BJ (cell line): ENCODE data around the gene DOCK4. TPM values are rescaled to one million over a fixed set of nuclear protein-coding genes. Genes with fewer than 3 reads are reported as not detected.

ENCODE experiments used
- CTCF ChIA-PET: fragments of 350-600 bp; formaldehyde crosslinking; extraction: SDS; loops from one replicate; lab custom pipeline; 2021; ENCODE audit warnings: antibody characterized with exemption, inconsistent platforms; lab: Yijun Ruan, JAX
- POLR2A ChIA-PET: fragments of 300-600 bp; sonication (Branson Sonifier 250); formaldehyde crosslinking; extraction: SDS; loops from one replicate; lab custom pipeline; 2021; ENCODE audit warnings: antibody characterized with exemption; lab: Charles Lee
- DNase-seq: peaks from one replicate; pipeline ENCODE4 v3.0.0-alpha.2; 2011; ENCODE audit warnings: low read depth
- H3K27me3 ChIP-seq: 2 replicates; pipeline ENCODE4 v1.6.0; 2011; ENCODE audit warnings: low read length; ENCODE audit not compliant: control insufficient read depth, insufficient read depth
- H3K36me3 ChIP-seq: 2 replicates; pipeline ENCODE4 v1.5.1; 2011; ENCODE audit warnings: low read length; ENCODE audit not compliant: control insufficient read depth, insufficient read depth
- H3K4me3 ChIP-seq: 2 replicates; pipeline ENCODE4 v1.5.1; 2011; ENCODE audit warnings: low read depth, mild to moderate bottlenecking, control low read depth, low read length
- polyA plus RNA-seq: library from polyadenylated mRNA; depleted of rRNA; stranded (reverse); fragments of >200 nt; gene quantifications from 2 replicates; pipeline ENCODE4 v1.2.3, GENCODE V29; 2011
- TF ChIP-seq, protein P1 (sequence below): IDR thresholded peaks from 2 replicates; pipeline ENCODE4 v1.5.1; 2011; ENCODE audit warnings: low read depth, mild to moderate bottlenecking, control low read depth, inconsistent platforms, low read length, moderate library complexity; ENCODE audit not compliant: insufficient read depth

DOCK4 gene
- polyA plus RNA-seq, 1 experiment, result 0.15 TPM

DNA sequence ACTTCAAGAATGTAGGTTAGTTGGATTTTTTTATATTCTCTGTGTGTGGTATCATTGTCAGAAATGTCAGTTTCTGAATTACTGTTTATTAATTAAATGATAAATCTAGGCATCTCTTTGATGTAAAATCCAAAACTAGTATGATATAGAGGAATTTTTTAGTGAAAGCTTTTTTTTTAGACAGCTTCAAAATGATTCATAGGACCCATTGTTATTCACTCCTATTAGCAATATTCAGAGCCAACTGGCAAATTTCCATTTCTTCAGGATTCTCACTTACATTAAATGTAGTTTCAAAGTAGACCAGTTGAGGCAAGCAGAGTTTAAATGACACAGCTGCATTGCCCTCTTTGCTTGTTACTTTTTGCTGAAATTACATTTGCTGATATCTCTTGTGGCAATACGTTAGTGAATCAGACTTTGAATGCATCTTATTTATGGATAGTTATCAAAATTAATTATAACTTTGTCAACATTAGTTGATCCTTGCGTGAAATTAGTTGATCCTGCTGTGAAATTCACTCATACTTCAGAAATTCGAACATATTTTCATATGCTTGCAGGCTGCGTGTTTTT is 20.6 kb upstream of the DOCK4 start:
- Histone ChIP-seq H3K4me3 (no peak overlapping the region), H3K36me3 (0 out of 2 replicates have a peak, but pooled peaks cover 1% of the 10 kb centered on the region), H3K27me3 (no peaks in the 10 kb centered on the region)
- ChIA-PET POLR2A (no interaction called here), CTCF (no interaction called here)
- DNase-seq, result no peak
- TF ChIP-seq, protein P1, sequence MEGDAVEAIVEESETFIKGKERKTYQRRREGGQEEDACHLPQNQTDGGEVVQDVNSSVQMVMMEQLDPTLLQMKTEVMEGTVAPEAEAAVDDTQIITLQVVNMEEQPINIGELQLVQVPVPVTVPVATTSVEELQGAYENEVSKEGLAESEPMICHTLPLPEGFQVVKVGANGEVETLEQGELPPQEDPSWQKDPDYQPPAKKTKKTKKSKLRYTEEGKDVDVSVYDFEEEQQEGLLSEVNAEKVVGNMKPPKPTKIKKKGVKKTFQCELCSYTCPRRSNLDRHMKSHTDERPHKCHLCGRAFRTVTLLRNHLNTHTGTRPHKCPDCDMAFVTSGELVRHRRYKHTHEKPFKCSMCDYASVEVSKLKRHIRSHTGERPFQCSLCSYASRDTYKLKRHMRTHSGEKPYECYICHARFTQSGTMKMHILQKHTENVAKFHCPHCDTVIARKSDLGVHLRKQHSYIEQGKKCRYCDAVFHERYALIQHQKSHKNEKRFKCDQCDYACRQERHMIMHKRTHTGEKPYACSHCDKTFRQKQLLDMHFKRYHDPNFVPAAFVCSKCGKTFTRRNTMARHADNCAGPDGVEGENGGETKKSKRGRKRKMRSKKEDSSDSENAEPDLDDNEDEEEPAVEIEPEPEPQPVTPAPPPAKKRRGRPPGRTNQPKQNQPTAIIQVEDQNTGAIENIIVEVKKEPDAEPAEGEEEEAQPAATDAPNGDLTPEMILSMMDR, result no peak

DNA sequence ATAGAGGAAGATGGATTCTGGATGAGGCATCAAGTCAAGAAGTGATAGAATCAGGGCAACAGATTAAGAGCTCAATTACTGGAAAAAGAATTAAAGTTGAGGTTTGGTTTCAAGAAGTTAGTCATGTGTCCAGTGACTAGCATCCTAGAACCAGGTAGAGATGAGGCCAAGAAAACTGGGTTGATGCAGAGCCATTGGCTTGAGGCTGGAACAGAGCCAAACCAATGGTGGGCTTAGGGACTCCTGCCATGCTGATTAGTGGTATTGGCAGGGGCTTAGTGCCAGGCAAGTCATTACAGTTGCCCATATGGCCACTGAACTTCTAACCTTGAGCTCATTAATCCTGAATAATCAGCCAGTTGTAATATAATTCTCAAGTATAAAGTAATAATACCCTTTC is 18.8 kb upstream of the DOCK4 start:
- Histone ChIP-seq H3K27me3 (no peaks in the 10 kb centered on the region), H3K36me3 (0 out of 2 replicates have a peak, but pooled peaks cover 1% of the 10 kb centered on the region), H3K4me3 (no peak overlapping the region)
- DNase-seq, result no peak
- ChIA-PET CTCF (interaction anchor here (0.6 kb wide), 1 partner anchor 353 kb away, joined by 3 read pairs; no protein-coding TSS in a partner anchor), POLR2A (no interaction called here)
- TF ChIP-seq, protein P1, result no peak

DNA sequence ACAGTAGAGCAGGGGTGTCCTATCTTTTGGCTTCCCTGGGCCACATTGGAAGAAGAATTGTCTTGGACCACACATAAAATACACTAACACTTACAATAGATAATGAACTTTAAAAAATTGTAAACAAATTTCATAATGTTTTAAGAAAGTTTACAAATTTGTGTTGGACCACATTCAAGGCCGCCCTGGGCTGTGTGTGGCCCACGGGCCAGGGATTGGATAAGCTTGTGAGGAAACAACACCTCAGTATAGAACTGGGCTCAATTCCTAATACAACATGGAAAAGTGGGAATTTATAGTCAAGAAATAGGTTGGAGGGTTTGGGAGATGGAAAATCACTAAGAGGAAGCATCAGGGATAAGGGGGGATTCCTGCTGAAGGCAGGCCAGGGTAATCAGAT is 18.0 kb upstream of the DOCK4 start:
- TF ChIP-seq, protein P1, result no peak
- ChIA-PET POLR2A (no interaction called here), CTCF (no interaction called here)
- Histone ChIP-seq H3K36me3 (0 out of 2 replicates have a peak, but pooled peaks cover 1% of the 10 kb centered on the region), H3K27me3 (no peaks in the 10 kb centered on the region), H3K4me3 (no peak overlapping the region)
- DNase-seq, result no peak

DNA sequence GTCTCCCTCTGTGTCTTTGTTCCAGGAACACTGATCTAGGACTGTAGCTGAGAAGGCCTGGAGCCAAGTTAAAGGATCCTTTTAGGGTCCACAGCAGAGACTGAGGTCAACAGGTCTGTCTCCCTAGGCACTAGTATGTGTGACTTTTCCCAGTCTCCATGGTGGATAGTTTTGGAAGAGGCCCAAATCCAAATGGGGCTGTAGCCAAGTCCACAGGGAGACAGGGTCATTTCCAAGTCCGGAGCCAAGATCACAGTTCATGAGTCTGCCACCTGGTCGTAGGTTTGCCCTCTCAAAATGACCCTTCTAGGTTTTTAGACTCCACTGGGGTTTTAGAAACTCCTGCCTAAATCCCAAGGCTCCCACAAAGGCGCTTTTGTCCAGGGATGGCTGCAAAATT is 17.1 kb upstream of the DOCK4 start:
- Histone ChIP-seq H3K4me3 (no peak overlapping the region), H3K27me3 (no peaks in the 10 kb centered on the region), H3K36me3 (0 out of 2 replicates have a peak, but pooled peaks cover 1% of the 10 kb centered on the region)
- no peak for DNase-seq
- POLR2A ChIA-PET, result no interaction called here
- CTCF ChIA-PET, result no interaction called here
- TF ChIP-seq, protein P1, result no peak

DNA sequence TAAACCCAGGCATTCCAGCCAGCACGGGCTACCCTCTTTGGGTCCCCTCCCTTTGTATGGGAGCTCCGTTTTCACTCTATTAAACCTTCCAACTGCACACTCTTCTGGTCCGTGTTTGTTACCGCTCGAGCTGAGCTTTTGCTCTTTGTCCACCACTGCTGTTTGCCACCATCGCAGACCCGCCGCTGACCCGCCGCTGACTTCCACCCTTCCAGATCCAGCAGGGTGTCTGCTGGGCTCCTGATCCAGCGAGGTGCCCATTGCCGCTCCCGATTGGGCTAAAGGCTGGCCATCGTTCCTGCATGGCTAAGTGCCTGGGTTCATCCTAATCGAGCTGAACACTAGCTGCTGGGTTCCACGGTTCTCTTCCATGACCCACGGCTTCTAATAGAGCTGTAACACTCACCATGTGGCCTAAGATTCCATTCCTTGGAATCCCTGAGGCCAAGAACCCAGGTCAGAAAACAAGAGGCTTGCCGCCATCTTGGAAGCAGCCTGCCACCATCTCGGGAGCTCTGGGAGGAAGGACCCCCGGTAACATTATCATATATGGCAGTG is 14.8 kb upstream of the DOCK4 start:
- Histone ChIP-seq H3K36me3 (0 out of 2 replicates have a peak, but pooled peaks cover 1% of the 10 kb centered on the region), H3K4me3 (no peak overlapping the region), H3K27me3 (no peaks in the 10 kb centered on the region)
- TF ChIP-seq, protein P1, result no peak
- no peak for DNase-seq
- POLR2A ChIA-PET, result no interaction called here
- CTCF ChIA-PET, result no interaction called here
